ENCODE measurements around the gene GSK3B.
"Not testable (repeated sequence)": the region's sequence is repeated elsewhere in the genome, so short reads cannot be mapped to it uniquely, and the experiment has no call there.

GSK3B gene

DNA sequence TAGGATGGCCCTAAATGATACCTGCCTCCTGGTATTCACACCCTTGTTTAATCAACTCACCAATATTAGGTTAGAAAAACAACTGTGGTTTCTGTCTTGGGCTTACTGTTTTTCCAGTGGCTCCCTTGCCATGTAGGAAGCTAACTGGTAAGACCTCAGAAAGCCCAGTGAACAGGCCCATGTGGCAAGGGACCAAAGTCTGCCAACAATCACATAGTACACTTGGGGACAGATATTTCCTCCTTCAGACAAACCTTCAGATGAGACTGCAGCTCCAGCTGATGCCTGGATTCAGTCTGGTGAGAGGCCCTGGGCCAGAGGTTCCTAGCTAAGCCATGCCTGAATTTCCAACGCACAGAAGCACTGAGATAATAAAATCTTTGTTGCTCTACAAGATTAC, 96.1 kb downstream of the GSK3B start:
- H3K4me3 ChIP-seq (ENCODE audit: low read length): no peak overlapping the region
- DNase-seq (ENCODE audit: low read depth): no peak
- TF ChIP-seq, protein P1, sequence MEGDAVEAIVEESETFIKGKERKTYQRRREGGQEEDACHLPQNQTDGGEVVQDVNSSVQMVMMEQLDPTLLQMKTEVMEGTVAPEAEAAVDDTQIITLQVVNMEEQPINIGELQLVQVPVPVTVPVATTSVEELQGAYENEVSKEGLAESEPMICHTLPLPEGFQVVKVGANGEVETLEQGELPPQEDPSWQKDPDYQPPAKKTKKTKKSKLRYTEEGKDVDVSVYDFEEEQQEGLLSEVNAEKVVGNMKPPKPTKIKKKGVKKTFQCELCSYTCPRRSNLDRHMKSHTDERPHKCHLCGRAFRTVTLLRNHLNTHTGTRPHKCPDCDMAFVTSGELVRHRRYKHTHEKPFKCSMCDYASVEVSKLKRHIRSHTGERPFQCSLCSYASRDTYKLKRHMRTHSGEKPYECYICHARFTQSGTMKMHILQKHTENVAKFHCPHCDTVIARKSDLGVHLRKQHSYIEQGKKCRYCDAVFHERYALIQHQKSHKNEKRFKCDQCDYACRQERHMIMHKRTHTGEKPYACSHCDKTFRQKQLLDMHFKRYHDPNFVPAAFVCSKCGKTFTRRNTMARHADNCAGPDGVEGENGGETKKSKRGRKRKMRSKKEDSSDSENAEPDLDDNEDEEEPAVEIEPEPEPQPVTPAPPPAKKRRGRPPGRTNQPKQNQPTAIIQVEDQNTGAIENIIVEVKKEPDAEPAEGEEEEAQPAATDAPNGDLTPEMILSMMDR (IDR thresholded peaks at IDR 0.05; ENCODE audit: insufficient read depth, low read depth, low read length, missing control alignments): no peak

DNA sequence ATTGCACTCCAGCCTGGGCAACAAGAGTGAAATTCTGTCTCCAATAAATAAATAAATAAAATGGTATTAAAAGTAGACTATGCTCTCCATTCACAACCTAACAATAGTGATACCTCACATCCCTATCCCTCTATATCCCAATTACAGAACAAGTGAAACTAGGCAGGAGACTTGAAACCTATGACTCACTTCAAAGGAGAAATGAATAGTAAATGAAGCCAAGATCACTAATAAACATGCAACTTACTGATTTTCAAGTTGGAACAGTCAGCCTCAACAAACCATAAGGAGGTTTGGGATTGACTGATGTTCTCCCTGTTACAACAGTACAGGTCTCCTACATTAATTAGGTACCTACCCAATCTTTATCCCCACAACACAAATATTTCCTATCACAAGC, 103.4 kb downstream of the GSK3B start:
- peak; percentile 68 for DNase-seq (ENCODE audit: low read depth)
- TF ChIP-seq, protein P1 (IDR thresholded peaks at IDR 0.05; ENCODE audit: insufficient read depth, low read depth, low read length, missing control alignments): no peak
- no peak overlapping the region for H3K4me3 ChIP-seq (ENCODE audit: low read length)

DNA sequence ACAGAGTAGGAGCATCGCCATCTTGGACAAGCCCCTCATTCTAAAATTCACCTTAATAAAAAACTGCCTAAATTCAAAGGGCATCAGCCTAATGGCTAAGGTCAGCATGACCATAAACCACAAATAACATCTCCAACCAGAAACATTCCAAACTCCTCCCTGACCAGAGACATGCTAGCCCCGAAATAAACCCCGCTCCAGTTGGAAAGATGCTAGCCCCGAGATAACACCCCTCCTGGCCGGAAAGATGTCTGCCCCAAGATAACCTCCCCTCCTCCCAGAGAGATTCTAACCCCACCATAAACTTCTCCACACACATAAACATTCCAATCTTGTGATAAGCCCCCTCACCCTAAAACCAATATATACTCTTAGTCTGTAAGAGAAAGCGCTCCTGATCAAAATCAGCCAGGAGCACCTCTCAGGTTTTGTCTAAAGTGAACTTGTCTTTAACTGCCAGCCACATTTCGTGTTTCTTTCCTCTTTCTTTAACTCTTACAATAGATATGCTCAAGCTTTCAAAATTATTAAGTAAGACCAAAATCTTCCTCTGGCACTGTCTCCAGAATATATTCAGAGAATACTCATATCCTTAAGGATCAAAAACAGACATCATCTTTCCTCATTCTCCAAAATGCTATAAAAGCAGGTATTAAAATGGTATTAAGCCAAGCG, 104.1 kb downstream of the GSK3B start:
- TF ChIP-seq, protein P1 (IDR thresholded peaks at IDR 0.05; ENCODE audit: insufficient read depth, low read depth, low read length, missing control alignments): no peak
- no peak overlapping the region for H3K4me3 ChIP-seq (ENCODE audit: low read length)
- no peak for DNase-seq (ENCODE audit: low read depth)

DNA sequence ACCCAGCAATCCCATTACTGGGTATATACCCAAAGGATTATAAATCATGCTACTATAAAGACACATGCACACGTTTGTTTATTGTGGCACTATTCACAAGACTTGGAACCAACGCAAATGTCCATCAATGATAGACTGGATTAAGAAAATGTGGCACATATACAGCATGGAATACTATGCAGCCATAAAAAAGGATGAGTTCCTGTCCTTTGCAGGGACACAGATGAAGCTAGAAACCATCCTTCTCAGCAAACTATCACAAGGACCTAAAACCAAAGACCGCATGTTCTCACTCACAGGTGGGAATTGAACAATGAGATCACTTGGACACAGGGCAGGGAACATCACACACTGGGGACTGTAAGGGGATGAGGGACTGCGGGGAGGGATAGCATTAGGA, 107.4 kb downstream of the GSK3B start:
- not testable (repeated sequence) for H3K4me3 ChIP-seq (ENCODE audit: low read length); DNase-seq (ENCODE audit: low read depth)

DNA sequence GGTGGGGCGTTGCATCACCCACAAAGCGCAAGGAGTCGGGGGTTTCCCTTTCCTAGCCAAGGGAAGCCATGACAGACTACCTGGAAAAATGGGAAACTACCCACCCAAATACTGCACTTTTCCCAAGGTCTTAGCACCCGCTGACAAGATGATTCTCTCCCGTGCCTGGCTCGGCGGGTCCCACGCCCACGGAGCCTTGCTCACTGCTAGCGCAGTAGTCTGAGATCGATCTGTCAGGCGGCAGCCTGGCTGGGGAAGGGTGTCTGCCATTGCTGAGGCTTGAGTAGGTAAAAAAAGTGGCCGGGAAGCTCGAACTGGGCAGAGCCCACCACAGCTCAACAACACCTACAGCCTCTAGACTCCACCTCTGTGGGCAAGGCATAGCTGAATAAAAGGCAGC, 112.9 kb downstream of the GSK3B start:
- no peak overlapping the region for H3K4me3 ChIP-seq (ENCODE audit: low read length)
- no peak for DNase-seq (ENCODE audit: low read depth)
- TF ChIP-seq, protein P1 (IDR thresholded peaks at IDR 0.05; ENCODE audit: insufficient read depth, low read depth, low read length, missing control alignments): no peak

DNA sequence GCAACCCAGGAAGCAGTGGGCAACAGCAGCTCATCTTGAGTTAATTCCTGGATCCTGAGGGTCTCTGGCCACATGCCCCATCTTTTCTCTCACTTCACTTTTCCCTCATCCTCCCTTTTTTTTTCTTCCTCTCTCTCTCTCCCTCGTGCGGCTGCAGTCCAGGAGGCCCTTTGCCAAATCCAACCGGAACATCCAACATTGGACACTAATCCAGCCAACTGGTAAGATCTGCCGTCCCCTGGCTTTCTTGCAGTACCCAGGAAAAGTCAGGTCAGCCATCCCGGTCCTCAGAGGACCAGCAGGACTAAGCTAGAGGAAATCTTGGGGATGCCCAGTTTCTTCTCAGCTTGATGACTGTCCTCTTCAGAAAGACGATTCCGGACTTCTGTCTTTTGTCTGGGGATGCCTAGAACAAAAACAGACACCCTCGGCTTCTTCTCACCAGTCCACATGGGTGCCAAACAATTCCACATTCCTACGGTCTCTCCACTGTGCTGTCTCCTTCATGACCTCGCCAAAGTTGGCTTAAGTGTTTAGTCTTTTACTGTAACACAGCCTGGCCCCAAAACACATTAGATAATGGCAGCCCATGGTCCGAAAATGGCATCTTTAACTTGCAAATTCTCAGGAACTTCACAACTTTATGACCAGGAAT, 115.6 kb downstream of the GSK3B start:
- H3K4me3 ChIP-seq (ENCODE audit: low read length): no peak overlapping the region
- DNase-seq (ENCODE audit: low read depth): no peak
- TF ChIP-seq, protein P1 (IDR thresholded peaks at IDR 0.05; ENCODE audit: insufficient read depth, low read depth, low read length, missing control alignments): no peak

DNA sequence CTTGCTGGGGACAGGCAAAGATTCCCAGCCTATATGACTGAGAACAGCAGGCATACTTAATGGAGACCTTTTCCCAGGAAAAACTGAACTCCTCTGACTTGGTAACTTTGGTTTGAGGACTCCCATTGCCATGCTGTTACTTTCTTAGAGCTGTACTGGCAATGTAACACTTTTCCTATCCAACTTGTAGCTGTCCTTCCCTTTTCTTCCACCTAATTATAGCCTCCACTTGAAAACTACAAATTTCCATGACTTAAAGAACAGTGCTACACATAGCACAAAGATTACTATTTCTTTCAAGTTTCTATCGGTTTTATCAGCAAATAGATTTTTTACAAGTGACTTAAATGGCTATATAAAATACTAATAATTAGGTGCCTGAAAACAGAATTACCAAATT, 116.9 kb downstream of the GSK3B start:
- TF ChIP-seq, protein P1 (IDR thresholded peaks at IDR 0.05; ENCODE audit: insufficient read depth, low read depth, low read length, missing control alignments): no peak
- no peak overlapping the region for H3K4me3 ChIP-seq (ENCODE audit: low read length)
- no peak for DNase-seq (ENCODE audit: low read depth)
